GM06990 (cell line): ENCODE data around the gene PIM1.
A peak's percentile ranks its signal among the peaks of the same experiment; 100 is the strongest.

ENCODE experiments used
- DNase-seq: peaks from one replicate; pipeline ENCODE4 v3.0.0-alpha.2; 2011; ENCODE audit not compliant: insufficient read length; ENCODE audit errors: extremely low read depth
- H3K27me3 ChIP-seq: replicated peaks from 2 replicates; pipeline ENCODE4 v1.6.0; 2011; ENCODE audit warnings: low read length; ENCODE audit not compliant: control insufficient read depth, insufficient read depth
- H3K36me3 ChIP-seq: 2 replicates; pipeline ENCODE4 v1.5.1; 2011; ENCODE audit warnings: low read length; ENCODE audit not compliant: control insufficient read depth, insufficient read depth
- H3K4me3 ChIP-seq: replicated peaks from 2 replicates; pipeline ENCODE4 v1.5.1; 2011; ENCODE audit warnings: low read depth, mild to moderate bottlenecking, control low read depth, low read length
- CTCF ChIP-seq: IDR thresholded peaks from 2 replicates; pipeline ENCODE4 v1.5.1; 2011; ENCODE audit warnings: low read length, control low read depth, mild to moderate bottlenecking, inconsistent platforms; ENCODE audit not compliant: insufficient read depth, poor library complexity, severe bottlenecking

Gene PIM1

DNA sequence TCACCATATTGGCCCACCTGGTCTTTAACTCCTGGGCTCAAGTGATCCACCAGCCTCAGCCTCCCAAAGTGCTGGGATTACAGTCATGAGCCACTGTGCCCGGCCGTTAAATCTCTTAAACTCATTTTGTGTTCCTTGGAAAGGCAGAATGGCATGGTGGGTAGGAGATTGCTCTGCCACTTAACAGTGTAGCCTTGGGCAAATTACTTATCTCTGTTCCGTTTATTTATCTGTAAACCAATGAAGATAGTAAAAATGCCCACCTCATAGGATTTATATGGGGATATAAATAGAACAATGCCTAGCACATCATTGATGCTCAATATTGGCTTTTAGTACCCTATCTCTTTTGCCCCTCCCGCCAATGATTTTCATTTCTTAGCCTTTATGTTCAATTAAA lies 7.2 kb upstream of the PIM1 start:
- DNase-seq = no peak
- no peaks in the 10 kb centered on the region for H3K36me3 ChIP-seq
- no peak overlapping the region for H3K4me3 ChIP-seq
- H3K27me3 ChIP-seq = no peaks in the 10 kb centered on the region
- no peak for TF ChIP-seq CTCF

- no peak for TF ChIP-seq CTCF
- Histone ChIP-seq H3K27me3 (no peaks in the 10 kb centered on the region), H3K36me3 (peaks cover 2% of the 10 kb centered on the region), H3K4me3 (no peak overlapping the region)
- no peak for DNase-seq
Observed at GRCh38 chr6:37168163-37168758, 1.7 kb upstream of the PIM1 start.

GRCh38 chr6:37168811-37169495 lies 999 bp upstream of the PIM1 start:
- no peaks in the 10 kb centered on the region for H3K27me3 ChIP-seq
- H3K4me3 ChIP-seq = peak overlapping the region; percentile 67
- DNase-seq = no peak
- peaks cover 5% of the 10 kb centered on the region for H3K36me3 ChIP-seq
- TF ChIP-seq CTCF = no peak

GRCh38 chr6:37170273-37171200 lies 585 bp downstream of the PIM1 start:
- peaks cover 9% of the 10 kb centered on the region for H3K36me3 ChIP-seq
- no peak for DNase-seq
- peak; percentile 3 for TF ChIP-seq CTCF
- H3K4me3 ChIP-seq = peak overlapping the region; percentile 87
- no peaks in the 10 kb centered on the region for H3K27me3 ChIP-seq

- peak overlapping the region; percentile 87 for H3K4me3 ChIP-seq
- peaks cover 9% of the 10 kb centered on the region for H3K36me3 ChIP-seq
- no peak for TF ChIP-seq CTCF
- H3K27me3 ChIP-seq = no peaks in the 10 kb centered on the region
- DNase-seq = peak; percentile 61
Observed at GRCh38 chr6:37171201-37171969, 1.4 kb downstream of the PIM1 start.
